IPS-15b (cell line): Measurements from ENCODE around the gene AGTRAP.

Experiments
- H3K27me3 ChIP-seq: one replicate; pipeline ENCODE4 v1.6.1; 2013; ENCODE audit warnings: low read length; ENCODE audit not compliant: control insufficient read depth, insufficient read depth
- H3K36me3 ChIP-seq: one replicate; pipeline ENCODE4 v1.6.1; 2013; ENCODE audit warnings: low read length; ENCODE audit not compliant: control insufficient read depth, insufficient read depth
- H3K4me1 ChIP-seq: one replicate; pipeline ENCODE4 v1.6.1; 2013; ENCODE audit warnings: mild to moderate bottlenecking, low read length; ENCODE audit not compliant: control insufficient read depth, insufficient read depth
- H3K4me3 ChIP-seq: one replicate; pipeline ENCODE4 v1.5.1; 2013; ENCODE audit warnings: low read depth, low read length
- H3K9ac ChIP-seq: one replicate; pipeline ENCODE4 v1.6.1; 2013; ENCODE audit warnings: low read depth, mild to moderate bottlenecking, low read length
- H3K9me3 ChIP-seq: one replicate; pipeline ENCODE4 v1.6.1; 2013; ENCODE audit warnings: mild to moderate bottlenecking, low read length; ENCODE audit not compliant: control insufficient read depth, insufficient read depth

The AGTRAP gene

DNA sequence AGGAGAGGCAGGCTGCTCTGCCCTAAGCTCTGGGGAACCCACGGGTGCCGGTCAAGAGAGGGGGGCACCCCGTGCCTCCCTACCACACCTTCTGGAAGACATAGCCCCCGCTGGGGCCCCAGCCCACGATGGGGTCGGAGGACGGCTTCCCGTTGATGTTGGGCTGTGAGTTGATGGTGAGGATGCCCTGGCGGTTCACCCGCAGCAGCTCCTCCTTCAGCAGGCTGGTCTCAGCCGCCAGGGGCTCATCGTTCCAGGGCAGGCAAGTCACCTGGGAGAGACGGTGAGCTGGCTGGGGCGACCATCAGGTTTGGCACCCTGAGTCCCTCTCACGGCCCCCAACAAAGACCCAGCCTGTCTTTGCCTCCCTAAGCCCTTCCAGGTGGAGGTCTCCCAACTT, 57.9 kb downstream of the AGTRAP start:
- Histone ChIP-seq H3K27me3 (no peaks in the 10 kb centered on the region), H3K9me3 (no peaks in the 10 kb centered on the region), H3K4me1 (no peaks in the 10 kb centered on the region), H3K36me3 (peaks cover 35% of the 10 kb centered on the region), H3K9ac (no peak overlapping the region), H3K4me3 (no peak overlapping the region)

- H3K27me3 ChIP-seq = no peaks in the 10 kb centered on the region
- H3K4me1 ChIP-seq = no peaks in the 10 kb centered on the region
- peaks cover 35% of the 10 kb centered on the region for H3K36me3 ChIP-seq
- H3K4me3 ChIP-seq = no peak overlapping the region
- no peaks in the 10 kb centered on the region for H3K9me3 ChIP-seq
- no peak overlapping the region for H3K9ac ChIP-seq
These were observed 58.7 kb downstream of the AGTRAP start for GRCh38 chr1:11794446-11795237.

DNA sequence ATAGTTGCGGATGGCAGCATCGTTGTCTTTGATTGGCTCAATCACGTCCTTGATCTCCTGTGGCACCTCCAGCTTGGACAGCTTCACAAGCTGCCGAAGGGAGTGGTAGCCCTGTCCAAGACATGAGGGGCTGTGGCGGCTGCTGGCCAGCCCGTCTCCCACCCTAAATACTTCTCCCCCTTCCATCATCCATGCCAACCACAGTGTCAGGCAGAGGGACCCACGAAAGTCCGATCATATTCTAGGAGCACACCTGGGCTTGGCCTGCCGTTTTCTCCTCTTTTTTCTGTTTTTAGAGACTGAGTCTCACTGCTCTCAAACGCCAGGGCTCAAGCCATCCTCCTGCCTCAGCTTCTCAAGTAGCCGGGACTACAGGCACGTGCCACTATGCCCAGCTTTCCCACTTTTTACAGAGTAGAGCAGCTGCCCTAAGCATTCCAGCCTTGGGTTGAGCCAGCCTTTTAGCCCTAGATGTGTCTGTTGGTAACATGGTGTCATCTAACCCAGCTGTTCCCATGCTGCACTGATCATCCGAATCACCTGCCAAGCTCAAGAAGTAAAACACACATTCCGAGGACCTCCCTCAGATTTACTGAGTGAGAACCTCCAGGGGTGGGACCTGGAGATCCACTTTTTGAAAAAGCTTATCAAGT, 59.4 kb downstream of the AGTRAP start:
- H3K9me3 ChIP-seq = no peaks in the 10 kb centered on the region
- H3K27me3 ChIP-seq = no peaks in the 10 kb centered on the region
- H3K36me3 ChIP-seq = peaks cover 33% of the 10 kb centered on the region
- H3K4me3 ChIP-seq = no peak overlapping the region
- no peak overlapping the region for H3K9ac ChIP-seq
- H3K4me1 ChIP-seq = no peaks in the 10 kb centered on the region

- Histone ChIP-seq H3K4me3 (no peak overlapping the region), H3K36me3 (peaks cover 40% of the 10 kb centered on the region), H3K4me1 (no peaks in the 10 kb centered on the region), H3K9me3 (no peaks in the 10 kb centered on the region), H3K27me3 (no peaks in the 10 kb centered on the region), H3K9ac (no peak overlapping the region)
These were observed 60.3 kb downstream of the AGTRAP start for GRCh38 chr1:11796036-11796828.

DNA sequence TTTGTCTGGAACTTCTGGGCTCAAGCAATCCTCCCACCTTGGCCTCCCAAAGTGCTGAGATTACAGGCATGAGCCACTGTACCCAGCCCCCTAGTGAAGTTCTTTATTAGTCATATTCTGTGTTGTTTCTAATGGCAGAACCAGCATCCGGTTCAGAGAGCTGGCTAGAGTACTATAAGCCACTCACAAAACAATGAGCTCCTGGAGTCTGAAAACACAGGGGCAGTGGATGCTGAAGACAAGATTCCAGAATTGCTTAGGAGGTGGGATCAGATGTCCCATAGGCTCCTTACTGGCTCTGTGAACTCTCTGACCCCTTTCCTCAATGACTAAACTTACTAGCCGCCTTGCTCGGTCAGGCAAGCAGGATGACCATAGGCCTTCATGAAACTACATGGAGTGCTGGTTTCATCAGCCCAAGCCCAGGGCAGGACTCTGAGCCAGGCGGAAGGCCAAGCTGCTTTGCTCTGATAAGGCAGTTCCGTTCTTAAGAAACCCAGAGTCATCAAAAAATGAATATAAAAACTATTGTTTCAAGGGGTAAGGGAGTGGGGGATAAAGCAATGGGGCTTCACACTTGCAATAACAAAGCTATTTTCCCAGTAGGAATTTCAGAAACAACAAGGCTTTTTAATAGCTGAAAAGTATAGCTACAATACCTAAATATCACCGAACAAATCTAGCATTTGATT, 61.7 kb downstream of the AGTRAP start:
- H3K4me1 ChIP-seq = peaks cover 6% of the 10 kb centered on the region
- no peak overlapping the region for H3K4me3 ChIP-seq
- no peaks in the 10 kb centered on the region for H3K9me3 ChIP-seq
- no peak overlapping the region for H3K9ac ChIP-seq
- H3K27me3 ChIP-seq = no peaks in the 10 kb centered on the region
- H3K36me3 ChIP-seq = peaks cover 40% of the 10 kb centered on the region

DNA sequence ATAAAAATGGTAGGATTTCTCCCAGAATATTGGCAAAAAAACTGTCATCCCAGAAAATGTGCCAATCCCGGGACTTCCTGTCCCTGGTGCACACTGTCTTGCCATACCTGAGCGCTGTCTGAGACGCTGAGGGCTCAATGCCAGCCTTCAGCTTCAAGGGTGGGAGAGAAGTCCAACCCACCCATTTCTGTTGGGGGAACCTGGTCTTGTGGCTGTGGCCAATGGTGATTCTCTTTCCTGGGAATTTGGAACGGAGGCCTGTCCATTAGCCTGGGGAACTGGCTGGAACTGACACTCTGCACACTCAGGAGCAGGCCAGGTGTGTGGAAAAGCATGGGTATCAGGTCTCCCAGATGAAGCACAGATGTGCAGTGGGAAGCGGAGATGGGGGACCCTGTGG, 63.2 kb downstream of the AGTRAP start:
- peaks cover 35% of the 10 kb centered on the region for H3K36me3 ChIP-seq
- H3K4me3 ChIP-seq = no peak overlapping the region
- no peaks in the 10 kb centered on the region for H3K27me3 ChIP-seq

DNA sequence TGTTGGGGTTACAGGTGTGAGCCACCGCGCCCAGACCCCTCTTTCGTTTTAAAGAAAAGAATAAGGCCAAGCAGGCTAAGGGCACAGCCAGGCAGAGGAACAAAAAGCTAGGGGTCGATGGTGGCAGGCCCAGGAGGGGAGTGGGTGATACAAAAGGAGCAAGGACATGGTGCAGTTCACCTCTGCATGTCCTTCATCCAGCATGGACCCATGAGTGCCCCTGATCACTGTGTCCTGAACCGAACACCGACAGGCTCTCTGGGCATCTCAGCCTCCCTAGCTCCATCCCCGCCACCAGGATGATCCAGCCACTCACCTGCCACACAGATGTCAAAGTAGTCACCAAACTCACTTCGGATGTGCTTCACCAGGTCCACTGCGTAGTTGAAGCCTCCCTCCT, 64.0 kb downstream of the AGTRAP start:
- no peak overlapping the region for H3K4me3 ChIP-seq
- H3K9ac ChIP-seq = no peak overlapping the region
- H3K9me3 ChIP-seq = no peaks in the 10 kb centered on the region
- peaks cover 10% of the 10 kb centered on the region for H3K4me1 ChIP-seq
- H3K27me3 ChIP-seq = no peaks in the 10 kb centered on the region
- H3K36me3 ChIP-seq = peaks cover 31% of the 10 kb centered on the region

More for the DNA sequence above, 63.2 kb downstream of the AGTRAP start:
- H3K9me3 ChIP-seq = no peaks in the 10 kb centered on the region
- H3K4me1 ChIP-seq = peaks cover 6% of the 10 kb centered on the region
- H3K9ac ChIP-seq = no peak overlapping the region

DNA sequence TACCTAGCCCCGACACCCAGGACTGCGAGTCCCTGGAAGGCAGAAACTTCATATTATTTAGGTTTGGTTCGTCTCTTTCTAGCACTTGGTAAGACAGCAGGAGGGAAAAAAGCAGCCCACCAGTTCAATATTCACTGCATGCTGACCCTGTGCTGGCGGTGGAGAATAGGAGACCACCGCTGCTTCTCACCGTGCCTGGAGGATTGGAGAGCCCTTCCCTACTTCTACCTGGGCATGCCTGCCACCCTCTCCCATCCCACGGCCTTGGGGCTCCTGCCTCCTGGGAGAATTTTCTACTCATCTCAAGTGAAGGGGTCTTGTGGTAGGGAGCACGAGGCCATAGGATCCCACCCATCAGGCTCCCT, 64.4 kb downstream of the AGTRAP start:
- H3K4me3 ChIP-seq = no peak overlapping the region
- H3K36me3 ChIP-seq = peaks cover 26% of the 10 kb centered on the region

More for the DNA sequence above, 64.4 kb downstream of the AGTRAP start:
- no peaks in the 10 kb centered on the region for H3K27me3 ChIP-seq
- no peaks in the 10 kb centered on the region for H3K9me3 ChIP-seq
- H3K4me1 ChIP-seq = peaks cover 10% of the 10 kb centered on the region
- H3K9ac ChIP-seq = no peak overlapping the region
